ENCODE data around the gene YBEY. TPM values are rescaled to one million over a fixed set of nuclear protein-coding genes. Genes with fewer than 3 reads are reported as not detected.
A peak's percentile ranks its signal among the peaks of the same experiment; 100 is the strongest.

Gene YBEY
- total RNA-seq, 1 donor from 2014 or later = 10.6 TPM

DNA sequence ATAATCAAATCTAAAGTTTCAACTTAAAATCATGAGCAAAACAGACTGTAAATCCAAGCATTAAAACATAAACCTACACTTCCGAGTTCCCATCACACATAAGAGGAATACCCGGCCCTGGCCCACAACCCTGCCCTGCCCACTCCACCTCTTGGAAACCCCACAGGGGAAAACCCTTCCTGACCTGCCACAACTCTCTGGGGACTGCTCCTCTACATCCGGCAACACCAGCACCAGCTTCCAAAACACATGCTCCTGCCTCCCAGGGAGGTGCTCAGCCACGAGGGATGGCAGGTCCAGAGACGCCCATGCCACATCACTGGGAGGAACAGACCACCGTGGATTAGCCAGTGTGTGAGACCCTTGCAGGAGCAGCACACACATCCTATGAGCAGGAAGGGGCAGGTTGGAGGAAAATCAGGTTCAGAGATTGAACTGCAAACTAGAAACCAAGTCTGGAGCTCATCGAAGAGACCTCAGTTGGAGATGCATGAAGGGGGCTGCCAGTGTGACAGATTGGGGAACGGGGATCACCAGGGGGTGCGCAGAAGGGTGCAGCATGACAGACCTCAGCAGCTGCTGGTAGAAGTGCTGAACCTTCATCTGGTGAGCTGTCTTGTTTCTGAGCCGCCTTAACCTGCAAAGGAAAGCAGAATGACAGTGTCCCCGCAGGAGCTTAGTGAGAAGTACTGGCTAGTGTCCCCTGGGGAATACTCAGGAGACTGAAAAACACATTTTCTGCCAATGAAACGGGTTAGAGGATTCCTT is 31.8 kb upstream of the YBEY start:
- H3K36me3 Mint-ChIP-seq (ENCODE audit: low read depth) = peaks cover 52% of the 10 kb centered on the region
- H3K4me3 Mint-ChIP-seq (ENCODE audit: unreplicated experiment) = no peak overlapping the region

DNA sequence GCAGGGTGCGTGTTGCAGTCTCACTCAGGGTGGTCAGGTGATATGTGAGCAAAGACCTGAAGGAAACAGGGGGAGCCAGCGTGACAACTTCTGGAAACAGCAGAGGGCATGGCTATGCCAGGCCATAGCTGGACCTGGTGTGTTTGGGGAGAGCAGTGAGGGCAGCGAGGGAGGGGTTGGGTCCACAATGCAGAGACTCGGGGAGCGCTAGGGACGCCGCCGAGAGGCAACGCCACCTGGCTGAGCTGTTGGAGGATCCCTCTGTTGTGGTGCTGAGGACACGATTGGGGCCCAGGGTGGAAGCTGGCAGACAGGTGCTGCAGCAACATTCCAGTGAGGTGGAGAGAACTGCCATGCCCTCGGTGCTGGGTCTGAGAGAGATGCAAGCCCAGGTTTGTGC is 31.0 kb upstream of the YBEY start:
- peaks cover 48% of the 10 kb centered on the region for H3K36me3 Mint-ChIP-seq (ENCODE audit: low read depth)
- no peaks in the 10 kb centered on the region for H3K27me3 Mint-ChIP-seq (ENCODE audit: low read depth)
- peak overlapping the region; percentile 51 for H3K27ac Mint-ChIP-seq (ENCODE audit: unreplicated experiment)
- H3K4me3 Mint-ChIP-seq (ENCODE audit: unreplicated experiment) = no peak overlapping the region
- H3K9me3 Mint-ChIP-seq (ENCODE audit: low read depth) = no peaks in the 10 kb centered on the region
- no peak for DNase-seq (ENCODE audit: low spot score)
- peaks cover 4% of the 10 kb centered on the region for H3K4me1 Mint-ChIP-seq (ENCODE audit: low read depth)
- TF ChIP-seq, protein P1, sequence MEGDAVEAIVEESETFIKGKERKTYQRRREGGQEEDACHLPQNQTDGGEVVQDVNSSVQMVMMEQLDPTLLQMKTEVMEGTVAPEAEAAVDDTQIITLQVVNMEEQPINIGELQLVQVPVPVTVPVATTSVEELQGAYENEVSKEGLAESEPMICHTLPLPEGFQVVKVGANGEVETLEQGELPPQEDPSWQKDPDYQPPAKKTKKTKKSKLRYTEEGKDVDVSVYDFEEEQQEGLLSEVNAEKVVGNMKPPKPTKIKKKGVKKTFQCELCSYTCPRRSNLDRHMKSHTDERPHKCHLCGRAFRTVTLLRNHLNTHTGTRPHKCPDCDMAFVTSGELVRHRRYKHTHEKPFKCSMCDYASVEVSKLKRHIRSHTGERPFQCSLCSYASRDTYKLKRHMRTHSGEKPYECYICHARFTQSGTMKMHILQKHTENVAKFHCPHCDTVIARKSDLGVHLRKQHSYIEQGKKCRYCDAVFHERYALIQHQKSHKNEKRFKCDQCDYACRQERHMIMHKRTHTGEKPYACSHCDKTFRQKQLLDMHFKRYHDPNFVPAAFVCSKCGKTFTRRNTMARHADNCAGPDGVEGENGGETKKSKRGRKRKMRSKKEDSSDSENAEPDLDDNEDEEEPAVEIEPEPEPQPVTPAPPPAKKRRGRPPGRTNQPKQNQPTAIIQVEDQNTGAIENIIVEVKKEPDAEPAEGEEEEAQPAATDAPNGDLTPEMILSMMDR (IDR thresholded peaks at IDR 0.05) = no peak

More for the DNA sequence above, 31.8 kb upstream of the YBEY start:
- Mint-ChIP-seq H3K4me1 (ENCODE audit: low read depth) (peaks cover 4% of the 10 kb centered on the region), H3K27me3 (ENCODE audit: low read depth) (no peaks in the 10 kb centered on the region), H3K27ac (ENCODE audit: unreplicated experiment) (no peak overlapping the region), H3K9me3 (ENCODE audit: low read depth) (no peaks in the 10 kb centered on the region)
- TF ChIP-seq, protein P1 (IDR thresholded peaks at IDR 0.05) = no peak
- no peak for DNase-seq (ENCODE audit: low spot score)

DNA sequence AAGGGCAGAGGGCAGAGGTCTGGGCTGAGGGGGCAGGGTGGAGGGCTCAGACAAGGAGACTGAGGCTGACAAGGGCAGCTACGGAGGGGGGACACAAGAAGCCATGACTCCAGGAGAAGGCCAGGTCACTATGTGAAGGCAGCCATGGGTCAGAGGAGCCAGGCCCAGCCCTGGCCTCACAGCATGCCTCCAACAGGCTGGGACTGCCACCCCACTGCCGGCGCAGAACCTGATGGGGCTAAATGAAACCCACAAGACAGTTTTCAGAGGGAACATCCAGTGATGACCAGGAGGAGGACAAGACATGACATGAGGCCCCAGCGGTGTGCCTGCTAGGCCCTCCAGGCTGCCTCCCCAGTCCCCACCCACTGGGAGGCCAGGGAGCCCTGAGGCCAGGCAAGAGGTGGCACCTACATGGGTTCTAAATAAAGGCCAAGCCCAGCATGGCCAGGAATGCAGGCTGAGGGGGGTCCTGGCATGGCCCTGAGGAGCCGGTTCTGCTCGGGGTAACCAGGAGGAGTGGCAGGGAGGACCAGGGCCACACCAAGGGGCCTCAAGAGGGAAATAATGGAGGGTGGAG is 30.3 kb upstream of the YBEY start:
- peaks cover 4% of the 10 kb centered on the region for H3K4me1 Mint-ChIP-seq (ENCODE audit: low read depth)
- H3K4me3 Mint-ChIP-seq (ENCODE audit: unreplicated experiment) = no peak overlapping the region
- peaks cover 46% of the 10 kb centered on the region for H3K36me3 Mint-ChIP-seq (ENCODE audit: low read depth)
- TF ChIP-seq, protein P1 (IDR thresholded peaks at IDR 0.05) = no peak
- H3K9me3 Mint-ChIP-seq (ENCODE audit: low read depth) = no peaks in the 10 kb centered on the region
- no peaks in the 10 kb centered on the region for H3K27me3 Mint-ChIP-seq (ENCODE audit: low read depth)
- DNase-seq (ENCODE audit: low spot score) = no peak
- no peak overlapping the region for H3K27ac Mint-ChIP-seq (ENCODE audit: unreplicated experiment)

DNA sequence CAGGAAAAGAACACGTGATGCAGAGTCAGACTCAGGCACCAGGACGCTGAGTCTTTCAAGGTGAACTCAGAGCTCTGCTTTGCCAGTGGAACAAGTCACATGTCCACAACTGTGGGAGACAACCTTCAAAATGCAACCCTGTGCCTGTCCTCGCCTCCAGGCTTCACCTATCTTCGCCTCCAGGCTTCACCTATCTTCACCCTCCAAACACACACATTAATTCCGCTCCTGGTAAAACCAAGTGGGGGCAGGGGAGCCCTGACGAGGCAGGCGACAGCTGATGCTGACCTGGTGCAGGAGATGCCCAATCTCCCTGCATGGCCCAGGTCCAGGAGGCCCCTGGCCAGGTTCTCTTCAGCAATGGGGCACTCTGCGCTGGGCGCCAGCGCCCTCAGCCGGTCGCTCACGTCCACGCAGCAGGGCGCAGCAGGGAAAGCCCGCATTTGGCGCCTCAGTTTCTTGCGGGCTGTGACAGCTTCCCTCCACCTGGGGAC is 29.6 kb upstream of the YBEY start:
- no peak overlapping the region for H3K4me3 Mint-ChIP-seq (ENCODE audit: unreplicated experiment)

DNA sequence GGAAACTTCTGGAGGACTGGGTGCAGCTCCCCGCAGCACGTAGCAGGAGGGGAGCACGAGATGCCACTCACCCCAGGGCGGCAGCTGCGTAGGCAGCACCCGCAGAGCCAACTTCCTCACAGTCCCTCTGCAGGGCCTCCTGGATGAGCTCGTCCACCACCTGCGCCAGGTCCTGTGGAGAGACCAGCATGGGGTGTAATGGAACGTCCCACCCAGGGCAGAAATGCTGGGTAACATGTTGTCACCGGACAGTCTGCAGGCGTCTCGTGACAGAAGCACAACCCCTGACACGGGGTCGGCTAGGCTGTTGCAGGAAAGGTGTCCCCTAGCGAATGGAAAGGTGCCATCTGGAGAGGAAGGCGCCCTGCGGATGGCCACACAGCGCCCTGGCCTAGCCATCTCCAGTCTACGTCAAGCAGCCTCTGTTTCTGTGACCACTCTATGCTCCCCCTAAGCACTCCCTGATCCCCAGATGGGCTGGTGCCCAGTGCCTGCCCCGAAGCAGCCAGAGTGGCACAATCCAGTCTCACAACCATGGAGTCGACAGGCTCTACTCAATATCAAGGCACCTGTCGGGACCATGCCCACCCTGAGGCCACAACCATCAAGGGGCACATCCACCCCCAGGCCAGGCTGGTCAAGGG is 22.0 kb upstream of the YBEY start:
- Mint-ChIP-seq H3K4me1 (ENCODE audit: low read depth) (no peaks in the 10 kb centered on the region), H3K27me3 (ENCODE audit: low read depth) (no peaks in the 10 kb centered on the region), H3K36me3 (ENCODE audit: low read depth) (peaks cover 33% of the 10 kb centered on the region), H3K27ac (ENCODE audit: unreplicated experiment) (no peak overlapping the region), H3K4me3 (ENCODE audit: unreplicated experiment) (no peak overlapping the region), H3K9me3 (ENCODE audit: low read depth) (no peaks in the 10 kb centered on the region)
- DNase-seq (ENCODE audit: low spot score) = no peak
- TF ChIP-seq, protein P1 (IDR thresholded peaks at IDR 0.05) = no peak

More for the DNA sequence above, 29.6 kb upstream of the YBEY start:
- H3K27ac Mint-ChIP-seq (ENCODE audit: unreplicated experiment) = no peak overlapping the region
- H3K9me3 Mint-ChIP-seq (ENCODE audit: low read depth) = no peaks in the 10 kb centered on the region
- TF ChIP-seq, protein P1 (IDR thresholded peaks at IDR 0.05) = no peak
- peaks cover 49% of the 10 kb centered on the region for H3K36me3 Mint-ChIP-seq (ENCODE audit: low read depth)
- H3K4me1 Mint-ChIP-seq (ENCODE audit: low read depth) = peaks cover 4% of the 10 kb centered on the region
- no peak for DNase-seq (ENCODE audit: low spot score)
- no peaks in the 10 kb centered on the region for H3K27me3 Mint-ChIP-seq (ENCODE audit: low read depth)

Measured in chondrocyte (in vitro differentiated cells).